H1 (cell line): ENCODE results near the gene CCL25. TPM values are rescaled to one million over a fixed set of nuclear protein-coding genes. Genes with fewer than 3 reads are reported as not detected.
A peak's percentile ranks its signal among the peaks of the same experiment; 100 is the strongest.

ENCODE experiments used
- BACH1 ChIP-seq: IDR thresholded peaks from 2 replicates; pipeline ENCODE4 v1.6.1; 2012; ENCODE audit warnings: low read length, improper control_type of control experiment
- BRCA1 ChIP-seq: IDR thresholded peaks from 2 replicates; pipeline ENCODE4 v1.6.1; 2012; ENCODE audit warnings: low read depth, low read length, improper control_type of control experiment
- CBX5 ChIP-seq: fragments of 300-800, 300-1000 bp; sonication (generic); IDR thresholded peaks from 2 replicates; pipeline ENCODE4 v1.7.1; 2016; ENCODE audit warnings: antibody characterized with exemption, low read length, low read depth
- CBX8 ChIP-seq: fragments of 300-800, 300-1000 bp; sonication (generic); IDR thresholded peaks from 2 replicates; pipeline ENCODE4 v1.7.1; 2016; ENCODE audit warnings: low read depth, low read length, borderline replicate concordance
- CEBPB ChIP-seq: IDR thresholded peaks from 2 replicates; pipeline ENCODE4 v1.6.1; 2012; ENCODE audit warnings: low read depth, low read length
- CHD1 ChIP-seq: IDR thresholded peaks from 2 replicates; pipeline ENCODE4 v1.6.1; 2012; ENCODE audit warnings: low read depth, low read length, improper control_type of control experiment
- CREB1 ChIP-seq: IDR thresholded peaks from 2 replicates; pipeline ENCODE4 v1.6.1; 2012; ENCODE audit warnings: inconsistent platforms
- EGR1 ChIP-seq: IDR thresholded peaks from 2 replicates; pipeline ENCODE4 v1.6.1; 2011; ENCODE audit warnings: low read depth, low read length, borderline replicate concordance
- EP300 ChIP-seq, 2 experiments: IDR thresholded peaks; 1 replicate in 1 of 2; 2 replicates in 1 of 2; pipeline ENCODE4 v1.6.1; 2011 to 2012; ENCODE audit warnings: low read depth in 2 of 2, low read length in 2 of 2, mild to moderate bottlenecking in 2 of 2, borderline replicate concordance in 1 of 2, inconsistent platforms in 1 of 2, moderate library complexity in 1 of 2
- GABPA ChIP-seq: IDR thresholded peaks from 2 replicates; pipeline ENCODE4 v1.6.1; 2011; ENCODE audit warnings: mild to moderate bottlenecking, low read length, moderate library complexity, borderline replicate concordance; ENCODE audit not compliant: insufficient read depth
- HDAC6 ChIP-seq: IDR thresholded peaks from one replicate; pipeline ENCODE4 v1.7.1; 2012; ENCODE audit warnings: low read depth, mild to moderate bottlenecking, inconsistent platforms, low read length, moderate library complexity
- JUN ChIP-seq: IDR thresholded peaks from 2 replicates; pipeline ENCODE4 v1.6.1; 2011; ENCODE audit warnings: low read depth, mild to moderate bottlenecking, improper control_type of control experiment, low read length
- KDM1A ChIP-seq: fragments of 200-600, 300-600 bp; sonication (generic); IDR thresholded peaks from 2 replicates; pipeline ENCODE4 v1.7.1; 2016; ENCODE audit warnings: mild to moderate bottlenecking, low read length, borderline replicate concordance
- KDM4A ChIP-seq: IDR thresholded peaks from one replicate; pipeline ENCODE4 v1.7.1; 2012; ENCODE audit warnings: low read depth, mild to moderate bottlenecking, moderate library complexity, low read length, inconsistent platforms; ENCODE audit not compliant: severe bottlenecking
- KDM5A ChIP-seq: fragments of 200-600 bp; IDR thresholded peaks from 2 replicates; pipeline ENCODE4 v1.7.1; 2012; ENCODE audit warnings: mild to moderate bottlenecking, low read length, inconsistent platforms, mixed read lengths
- MAFK ChIP-seq: IDR thresholded peaks from 2 replicates; pipeline ENCODE4 v1.6.1; 2012; ENCODE audit warnings: low read depth, mild to moderate bottlenecking, improper control_type of control experiment, low read length
- NRF1 ChIP-seq: IDR thresholded peaks from 2 replicates; pipeline ENCODE4 v1.6.1; 2011; ENCODE audit warnings: mild to moderate bottlenecking, low read depth, low read length, improper control_type of control experiment
- PHF8 ChIP-seq: fragments of 200-600 bp; sonication (generic); conservative IDR thresholded peaks from 2 replicates; pipeline ENCODE4 v1.7.1; 2012; ENCODE audit warnings: low read depth, mild to moderate bottlenecking, inconsistent platforms, low read length, moderate library complexity
- SIRT6 ChIP-seq: IDR thresholded peaks from one replicate; pipeline ENCODE4 v1.7.1; 2012; ENCODE audit warnings: low read length, inconsistent platforms
- SIX5 ChIP-seq: IDR thresholded peaks from 2 replicates; pipeline ENCODE4 v1.6.1; 2011; ENCODE audit warnings: mild to moderate bottlenecking, low read depth, low read length
- SP1 ChIP-seq: IDR thresholded peaks from 2 replicates; pipeline ENCODE4 v1.6.1; 2011; ENCODE audit warnings: low read depth, low read length
- SP2 ChIP-seq: IDR thresholded peaks from 2 replicates; pipeline ENCODE4 v1.6.1; 2012; ENCODE audit warnings: mild to moderate bottlenecking, low read length, inconsistent platforms
- SRF ChIP-seq: IDR thresholded peaks from 2 replicates; pipeline ENCODE4 v1.6.1; 2011; ENCODE audit warnings: mild to moderate bottlenecking, low read depth, low read length, moderate library complexity
- SUZ12 ChIP-seq: fragments of 200-600 bp; sonication (generic); IDR thresholded peaks from 2 replicates; pipeline ENCODE4 v1.6.1; 2012; ENCODE audit warnings: mild to moderate bottlenecking, inconsistent platforms, low read length, moderate library complexity, mixed read lengths
- TCF12 ChIP-seq: IDR thresholded peaks from 2 replicates; pipeline ENCODE4 v1.6.1; 2011; ENCODE audit warnings: low read depth, mild to moderate bottlenecking, low read length
- TEAD4 ChIP-seq: IDR thresholded peaks from 2 replicates; pipeline ENCODE4 v1.6.1; 2012; ENCODE audit warnings: low read depth, low read length, inconsistent platforms, mixed read lengths
- YY1 ChIP-seq: IDR thresholded peaks from 2 replicates; pipeline ENCODE4 v1.6.1; 2011; ENCODE audit warnings: low read depth, mild to moderate bottlenecking, low read length
- polyA plus RNA-seq, 7 experiments: library from polyadenylated mRNA; depleted of rRNA in 3 of 7; stranded (reverse) in 5 of 7; unstranded in 2 of 7; fragments of >200 nt in 5 of 7; fragments of 200-250 nt in 2 of 7; gene quantifications; 1 replicate in 5 of 7; 2 replicates in 1 of 7; 4 replicates in 1 of 7; pipeline versions ENCODE4 v1.2.1 to v1.2.3, GENCODE V29; 2011 to 2013; ENCODE audit warnings: missing spikeins in 2 of 7, mixed read lengths in 2 of 7
- total RNA-seq: library from RNA; stranded (reverse); fragmentation: NEBNext Ultra II Directional; extraction: Animal tissue kit (Norgen Biotek cat#: 25700); gene quantifications from 2 replicates; pipeline ENCODE4 v1.2.1, GENCODE V29; 2021

CCL25 gene
- total and polyA plus RNA-seq, 2 of the 8 experiments (the other 6 are each of a cell fraction or from before 2014, with no cell fraction given) = 0.59 TPM; not detected in 1

DNA sequence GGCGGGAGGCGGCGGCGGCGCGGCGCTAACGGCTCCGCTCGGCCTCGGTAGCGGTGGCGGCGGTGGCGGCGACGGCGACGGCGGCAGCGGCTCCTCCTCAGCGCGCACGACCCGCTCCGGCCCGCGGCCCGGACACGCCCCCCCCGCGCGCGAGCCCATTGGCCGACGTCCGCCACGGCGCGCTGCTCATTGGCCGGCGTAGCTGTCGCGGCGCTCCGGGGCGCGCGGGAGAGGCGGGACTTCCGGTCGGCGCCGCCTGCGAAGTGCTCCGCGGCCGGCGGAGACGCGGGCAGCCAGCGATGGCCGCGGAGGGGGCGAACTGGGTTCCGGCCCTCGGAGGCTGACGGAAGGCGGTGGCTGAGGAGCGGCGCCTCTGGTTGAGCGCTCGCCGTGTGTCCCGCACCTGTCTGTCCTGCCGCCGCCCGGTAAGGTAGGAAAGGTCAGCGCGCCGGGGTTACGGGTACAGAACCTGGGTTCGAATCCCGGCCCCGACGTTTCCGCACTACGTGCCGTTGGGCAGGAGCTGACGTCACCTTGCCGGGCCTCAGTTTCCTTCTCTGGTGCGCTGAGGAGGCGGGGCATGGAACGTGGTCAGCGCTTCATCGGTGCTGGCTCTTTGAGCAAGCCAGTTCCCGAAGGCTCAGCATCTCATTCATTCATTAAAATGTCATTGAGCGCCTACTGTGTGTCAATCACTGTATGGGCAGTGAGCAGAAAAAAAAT, 46.9 kb upstream of the CCL25 start, which contains the start of gene ELAVL1 (continued):
- TF ChIP-seq SP1 = peak; percentile 73; the same call in 1 of the 2 replicates
- TF ChIP-seq CHD1 = no peak
- TF ChIP-seq CBX8 = no peak
- TF ChIP-seq BRCA1 = no peak
- no peak for TF ChIP-seq BACH1
- peak; percentile 93 for TF ChIP-seq GABPA
- no peak for TF ChIP-seq KDM5A
- no peak for TF ChIP-seq HDAC6
- TF ChIP-seq SIX5 = no peak
- peak; percentile 46 for TF ChIP-seq SP2
- TF ChIP-seq JUN = no peak
- no peak for TF ChIP-seq SRF
- no peak for TF ChIP-seq MAFK
- no peak for TF ChIP-seq CBX5
- no peak for TF ChIP-seq NRF1
- no peak for TF ChIP-seq TCF12
- TF ChIP-seq KDM4A = peak; percentile 45
- TF ChIP-seq PHF8 = peak; percentile 94
- TF ChIP-seq KDM1A = peak; percentile 71
- TF ChIP-seq SIRT6 = no peak
- no peak for TF ChIP-seq TEAD4
- TF ChIP-seq EGR1 = no peak
- TF ChIP-seq EP300 (IDR thresholded peaks at IDR 0.05; ENCODE audit: borderline replicate concordance in 1 of 2, low read depth in 2 of 2, low read length in 2 of 2) = no peak
- no peak for TF ChIP-seq CEBPB
- no peak for TF ChIP-seq SUZ12
- TF ChIP-seq YY1 = peak; percentile 84
- peak; percentile 79 for TF ChIP-seq CREB1
